Keratinocyte (primary cell): ENCODE measurements around the gene SLC25A21.

Source experiments
- EZH2 ChIP-seq: IDR thresholded peaks from one replicate; pipeline ENCODE4 v1.6.1; 2012; ENCODE audit warnings: inconsistent platforms, mild to moderate bottlenecking, low read length, moderate library complexity
- TF ChIP-seq, protein P1 (sequence below), 3 experiments: IDR thresholded peaks in 1 of 3; conservative IDR thresholded peaks in 1 of 3; optimal IDR thresholded peaks in 1 of 3; 2 replicates in 2 of 3; 3 replicates in 1 of 3; pipeline versions ENCODE3 to v1.5.1; 2011; ENCODE audit warnings: low read length in 3 of 3, mild to moderate bottlenecking in 3 of 3, moderate library complexity in 2 of 3, control low read depth in 1 of 3, inconsistent platforms in 1 of 3; ENCODE audit not compliant: insufficient read depth in 2 of 3; ENCODE audit errors: extremely low read depth in 1 of 3

DNA sequence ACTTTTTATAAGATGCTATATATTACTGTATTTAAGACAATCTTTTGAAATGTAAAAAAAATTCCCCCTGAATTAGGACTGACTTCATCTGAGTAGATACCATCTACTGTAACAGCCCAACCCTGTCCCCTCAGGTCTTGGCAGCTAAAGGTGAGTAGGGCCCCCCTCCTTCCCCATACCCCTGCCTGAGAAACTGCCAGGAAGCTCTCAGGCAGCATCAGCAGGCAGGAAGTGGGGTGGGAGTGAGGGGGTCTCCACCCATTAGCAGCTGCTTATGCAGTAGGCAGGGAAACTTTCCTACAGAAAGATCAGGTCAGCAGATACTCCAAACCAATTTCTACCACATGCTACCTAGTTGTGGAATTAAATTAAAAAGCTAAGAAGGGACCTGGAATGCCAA, 448.2 kb downstream of the SLC25A21 start:
- TF ChIP-seq, protein P1, sequence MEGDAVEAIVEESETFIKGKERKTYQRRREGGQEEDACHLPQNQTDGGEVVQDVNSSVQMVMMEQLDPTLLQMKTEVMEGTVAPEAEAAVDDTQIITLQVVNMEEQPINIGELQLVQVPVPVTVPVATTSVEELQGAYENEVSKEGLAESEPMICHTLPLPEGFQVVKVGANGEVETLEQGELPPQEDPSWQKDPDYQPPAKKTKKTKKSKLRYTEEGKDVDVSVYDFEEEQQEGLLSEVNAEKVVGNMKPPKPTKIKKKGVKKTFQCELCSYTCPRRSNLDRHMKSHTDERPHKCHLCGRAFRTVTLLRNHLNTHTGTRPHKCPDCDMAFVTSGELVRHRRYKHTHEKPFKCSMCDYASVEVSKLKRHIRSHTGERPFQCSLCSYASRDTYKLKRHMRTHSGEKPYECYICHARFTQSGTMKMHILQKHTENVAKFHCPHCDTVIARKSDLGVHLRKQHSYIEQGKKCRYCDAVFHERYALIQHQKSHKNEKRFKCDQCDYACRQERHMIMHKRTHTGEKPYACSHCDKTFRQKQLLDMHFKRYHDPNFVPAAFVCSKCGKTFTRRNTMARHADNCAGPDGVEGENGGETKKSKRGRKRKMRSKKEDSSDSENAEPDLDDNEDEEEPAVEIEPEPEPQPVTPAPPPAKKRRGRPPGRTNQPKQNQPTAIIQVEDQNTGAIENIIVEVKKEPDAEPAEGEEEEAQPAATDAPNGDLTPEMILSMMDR (optimal IDR thresholded peaks at IDR 0.05 in 1 of 3, IDR thresholded peaks at IDR 0.05 in 1 of 3, conservative IDR thresholded peaks at IDR 0.05 in 1 of 3; ENCODE audit: extremely low read depth in 1 of 3, insufficient read depth in 2 of 3, low read length in 3 of 3): no peak
- no peak for TF ChIP-seq EZH2
